ENCODE results near the gene HIVEP2.

Gene HIVEP2

DNA sequence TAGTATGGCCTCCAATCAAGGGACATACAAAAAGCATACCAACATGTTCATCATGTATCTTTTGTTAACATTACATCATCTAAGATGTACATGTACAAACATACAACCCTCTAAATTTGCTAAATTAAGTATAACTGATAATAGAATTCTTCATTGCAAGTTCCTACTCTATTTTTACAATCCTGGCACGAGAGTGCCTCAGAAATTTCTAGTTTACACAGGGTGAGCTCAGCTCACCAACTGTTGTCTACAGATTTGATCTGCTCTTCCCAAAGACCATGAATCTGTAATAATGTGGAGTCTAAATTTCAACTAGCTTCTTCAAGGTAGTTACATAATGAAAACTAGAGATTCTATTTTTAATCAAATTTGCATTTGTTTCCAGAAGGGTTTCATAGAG lies 179.7 kb downstream of the HIVEP2 start:
- Histone ChIP-seq H3K4me3 (replicated peaks; ENCODE audit: insufficient read depth, low read length) (no peak overlapping the region), H3K27me3 (ENCODE audit: insufficient read depth, poor library complexity, severe bottlenecking) (no peaks in the 10 kb centered on the region), H3K27ac (replicated peaks) (no peak overlapping the region)
- TF ChIP-seq SPI1 (IDR thresholded peaks at IDR 0.05; ENCODE audit: borderline replicate concordance, low read depth) (no peak), GABPA (IDR thresholded peaks at IDR 0.05; ENCODE audit: low read depth) (no peak), CTCF (IDR thresholded peaks at IDR 0.05; ENCODE audit: insufficient read depth, low read length) (no peak), POLR2AphosphoS5 (IDR thresholded peaks at IDR 0.05; ENCODE audit: low read depth) (no peak), REST (IDR thresholded peaks at IDR 0.05; ENCODE audit: insufficient replicate concordance, low read depth) (no peak)
- DNase-seq (ENCODE audit: low read depth in 1 of 2, low spot score in 1 of 2): no peak

GRCh38 chr6:142764311-142764710 lies 180.7 kb downstream of the HIVEP2 start:
- Histone ChIP-seq H3K27me3 (ENCODE audit: insufficient read depth, poor library complexity, severe bottlenecking) (no peaks in the 10 kb centered on the region), H3K4me3 (replicated peaks; ENCODE audit: insufficient read depth, low read length) (no peak overlapping the region), H3K27ac (replicated peaks) (no peak overlapping the region)
- no peak for DNase-seq (ENCODE audit: low read depth in 1 of 2, low spot score in 1 of 2)
- no peak for TF ChIP-seq GABPA (IDR thresholded peaks at IDR 0.05; ENCODE audit: low read depth)
- TF ChIP-seq REST (IDR thresholded peaks at IDR 0.05; ENCODE audit: insufficient replicate concordance, low read depth): no peak
- no peak for TF ChIP-seq CTCF (IDR thresholded peaks at IDR 0.05; ENCODE audit: insufficient read depth, low read length)

DNA sequence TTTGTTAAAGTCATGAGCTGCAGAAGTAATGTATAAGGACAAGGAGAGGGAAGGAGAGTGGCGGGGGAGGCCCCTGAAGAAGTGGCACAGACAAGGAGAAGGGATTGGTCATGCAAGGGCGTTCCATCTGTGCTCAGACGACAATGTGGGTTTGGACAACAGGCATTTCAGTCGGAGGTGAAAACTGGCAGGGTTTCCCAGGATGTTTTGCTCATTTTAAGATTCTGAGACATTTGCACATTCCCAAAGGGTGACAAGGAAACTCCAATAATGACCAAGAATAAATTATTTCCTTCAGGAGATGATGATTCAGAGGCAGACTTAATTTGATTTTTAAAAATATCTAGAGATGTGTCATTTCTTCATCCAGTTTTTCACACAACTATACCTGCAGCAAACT lies 181.8 kb downstream of the HIVEP2 start:
- Histone ChIP-seq H3K27ac (replicated peaks) (no peak overlapping the region), H3K27me3 (ENCODE audit: insufficient read depth, poor library complexity, severe bottlenecking) (no peaks in the 10 kb centered on the region), H3K4me3 (replicated peaks; ENCODE audit: insufficient read depth, low read length) (no peak overlapping the region)
- no peak for TF ChIP-seq GABPA (IDR thresholded peaks at IDR 0.05; ENCODE audit: low read depth)
- TF ChIP-seq SPI1 (IDR thresholded peaks at IDR 0.05; ENCODE audit: borderline replicate concordance, low read depth): no peak
- TF ChIP-seq POLR2AphosphoS5 (IDR thresholded peaks at IDR 0.05; ENCODE audit: low read depth): no peak
- TF ChIP-seq REST (IDR thresholded peaks at IDR 0.05; ENCODE audit: insufficient replicate concordance, low read depth): no peak
- no peak for TF ChIP-seq CTCF (IDR thresholded peaks at IDR 0.05; ENCODE audit: insufficient read depth, low read length)
- no peak for DNase-seq (ENCODE audit: low read depth in 1 of 2, low spot score in 1 of 2)

All from HL-60 (cell line).